ENCODE results near the gene ZDHHC6.

ZDHHC6 gene

DNA sequence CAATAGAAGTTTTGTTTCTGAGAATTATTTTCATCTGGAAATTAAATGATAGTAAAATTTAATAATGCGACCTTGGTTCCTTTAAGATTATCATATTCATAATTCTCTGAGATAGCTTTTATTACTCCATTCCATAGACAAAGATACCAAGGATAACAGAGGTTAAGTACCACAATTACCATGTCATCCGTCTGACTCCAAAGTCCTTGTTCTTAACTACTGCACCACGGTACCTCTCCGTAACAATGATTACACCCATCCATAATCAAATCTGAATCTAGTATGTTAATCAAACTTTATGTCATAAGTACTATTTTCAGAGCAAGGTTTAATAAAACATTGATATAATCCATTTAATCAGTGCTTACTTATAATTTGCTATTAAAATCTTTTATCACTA, 8.4 kb downstream of the ZDHHC6 start:
- ChIA-PET CTCF (no interaction called here), POLR2A (no interaction called here)
- DNase-seq (ENCODE audit: extremely low spot score): no peak
- TF ChIP-seq HDGF (IDR thresholded peaks at IDR 0.05; ENCODE audit: borderline replicate concordance): no peak
- TF ChIP-seq NFRKB (IDR thresholded peaks at IDR 0.05): no peak
- TF ChIP-seq FOXA1 (IDR thresholded peaks at IDR 0.05): no peak
- TF ChIP-seq BHLHE40 (IDR thresholded peaks at IDR 0.05; ENCODE audit: borderline replicate concordance): no peak
- TF ChIP-seq, protein P1, sequence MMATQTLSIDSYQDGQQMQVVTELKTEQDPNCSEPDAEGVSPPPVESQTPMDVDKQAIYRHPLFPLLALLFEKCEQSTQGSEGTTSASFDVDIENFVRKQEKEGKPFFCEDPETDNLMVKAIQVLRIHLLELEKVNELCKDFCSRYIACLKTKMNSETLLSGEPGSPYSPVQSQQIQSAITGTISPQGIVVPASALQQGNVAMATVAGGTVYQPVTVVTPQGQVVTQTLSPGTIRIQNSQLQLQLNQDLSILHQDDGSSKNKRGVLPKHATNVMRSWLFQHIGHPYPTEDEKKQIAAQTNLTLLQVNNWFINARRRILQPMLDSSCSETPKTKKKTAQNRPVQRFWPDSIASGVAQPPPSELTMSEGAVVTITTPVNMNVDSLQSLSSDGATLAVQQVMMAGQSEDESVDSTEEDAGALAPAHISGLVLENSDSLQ (IDR thresholded peaks at IDR 0.05): no peak
- TF ChIP-seq CTBP1 (IDR thresholded peaks at IDR 0.05; ENCODE audit: borderline replicate concordance): no peak
- TF ChIP-seq TARDBP (IDR thresholded peaks at IDR 0.05): no peak
- TF ChIP-seq SP1 (IDR thresholded peaks at IDR 0.05): no peak
- no peak for TF ChIP-seq ARNT (IDR thresholded peaks at IDR 0.05)
- TF ChIP-seq FOXK2 (IDR thresholded peaks at IDR 0.05): no peak
- TF ChIP-seq ZNF384 (IDR thresholded peaks at IDR 0.05): no peak
- no peak for TF ChIP-seq ELF4 (IDR thresholded peaks at IDR 0.05)
- no peak for TF ChIP-seq FOXM1 (IDR thresholded peaks at IDR 0.05; ENCODE audit: borderline replicate concordance)

DNA sequence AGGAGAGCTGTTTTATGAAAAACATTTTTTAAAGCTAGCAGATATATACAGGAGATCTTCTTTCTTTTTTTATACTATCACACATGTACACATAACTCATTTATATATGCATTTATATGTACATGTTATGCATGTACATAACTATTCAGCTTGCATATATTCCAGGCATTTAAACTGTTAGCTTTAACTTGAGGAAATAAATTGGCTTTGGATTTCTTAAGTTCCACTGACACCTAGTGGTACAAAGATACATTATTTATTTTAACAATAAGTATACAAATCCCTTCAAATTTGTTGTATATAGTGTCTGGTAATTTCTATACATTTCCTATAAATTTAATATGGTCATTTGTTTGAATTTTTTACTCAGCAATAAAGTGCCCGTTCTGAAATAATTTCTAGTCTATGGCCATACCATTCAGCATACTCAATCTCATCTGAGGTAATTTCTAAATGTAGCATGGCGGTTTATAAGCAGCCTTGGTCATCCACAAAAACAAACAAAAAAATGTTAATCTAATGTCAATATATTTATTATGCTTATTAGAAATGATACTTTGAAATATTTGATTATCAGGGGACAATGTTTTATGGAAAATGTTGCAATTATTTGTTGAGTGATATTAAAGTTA, 11.6 kb downstream of the ZDHHC6 start:
- TF ChIP-seq ELF4 (IDR thresholded peaks at IDR 0.05) (no peak), NFRKB (IDR thresholded peaks at IDR 0.05) (no peak), FOXM1 (IDR thresholded peaks at IDR 0.05; ENCODE audit: borderline replicate concordance) (no peak), TARDBP (IDR thresholded peaks at IDR 0.05) (no peak), ARNT (IDR thresholded peaks at IDR 0.05) (no peak)
- TF ChIP-seq, protein P1 (IDR thresholded peaks at IDR 0.05): no peak
- DNase-seq (ENCODE audit: extremely low spot score): no peak
- POLR2A ChIA-PET: no interaction called here
- CTCF ChIA-PET: interaction anchor here (0.6 to 1.1 kb wide), 5 partner anchors 10 to 127 kb away, joined by 3 to 4 read pairs (median 3); no protein-coding TSS in a partner anchor

DNA sequence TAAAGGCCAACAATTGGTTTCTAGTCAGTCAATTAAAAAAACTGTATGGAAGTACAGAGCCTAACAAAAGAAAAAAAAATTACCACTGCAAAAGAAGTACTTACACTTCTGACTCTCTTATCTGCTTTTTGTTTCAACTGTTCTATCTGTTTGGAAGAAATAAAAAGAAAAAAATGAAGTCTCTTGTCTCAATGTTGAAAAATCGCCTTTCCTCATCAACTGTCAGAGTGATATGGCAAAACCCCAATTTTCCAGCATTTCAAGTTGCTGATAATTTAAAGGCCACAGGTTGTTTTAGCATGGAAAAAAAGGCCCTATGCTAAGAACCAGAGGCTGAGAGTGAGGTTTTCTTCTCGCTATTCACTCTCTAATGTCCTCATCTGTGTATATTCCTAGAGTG, 13.6 kb downstream of the ZDHHC6 start:
- POLR2A ChIA-PET: no interaction called here

DNA sequence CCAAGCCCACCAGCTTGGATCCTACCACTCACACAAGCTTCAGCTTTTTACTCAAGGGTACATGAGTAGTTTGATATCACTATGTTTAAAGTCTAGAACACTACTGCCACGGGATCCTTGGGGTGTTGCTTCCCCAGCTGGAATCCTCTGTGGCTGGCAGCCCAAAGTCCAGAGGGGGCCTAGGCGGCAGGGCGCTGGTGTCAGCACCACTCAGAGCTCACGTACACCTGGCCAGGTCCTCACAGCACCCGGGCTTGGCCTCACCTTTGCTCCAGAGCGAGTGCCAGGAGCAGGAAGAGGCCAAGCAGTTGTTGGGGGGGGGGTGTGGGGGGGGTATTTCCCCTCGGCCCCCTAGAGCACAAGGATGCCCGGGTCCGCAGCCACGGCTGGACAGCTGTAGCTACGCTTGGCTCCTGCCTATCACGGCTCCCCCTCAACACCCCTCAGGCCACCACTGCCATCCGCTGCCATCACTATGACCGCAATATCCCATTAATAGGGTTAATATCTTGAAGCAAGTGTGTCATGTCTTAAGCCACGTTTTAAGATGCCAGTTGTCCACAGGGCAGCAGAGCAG, 17.0 kb downstream of the ZDHHC6 start:
- no peak for DNase-seq (ENCODE audit: extremely low spot score)
- ChIA-PET POLR2A (no interaction called here), CTCF (no interaction called here)
- no peak for TF ChIP-seq FOXK2 (IDR thresholded peaks at IDR 0.05)
- TF ChIP-seq, protein P1 (IDR thresholded peaks at IDR 0.05): no peak
- TF ChIP-seq NFRKB (IDR thresholded peaks at IDR 0.05): no peak
- TF ChIP-seq ZNF384 (IDR thresholded peaks at IDR 0.05): no peak
- TF ChIP-seq ELF4 (IDR thresholded peaks at IDR 0.05): no peak
- no peak for TF ChIP-seq TARDBP (IDR thresholded peaks at IDR 0.05)
- no peak for TF ChIP-seq HDGF (IDR thresholded peaks at IDR 0.05; ENCODE audit: borderline replicate concordance)
- no peak for TF ChIP-seq L3MBTL2 (conservative IDR thresholded peaks at IDR 0.05)
- TF ChIP-seq BHLHE40 (IDR thresholded peaks at IDR 0.05; ENCODE audit: borderline replicate concordance): no peak
- no peak for TF ChIP-seq SP1 (IDR thresholded peaks at IDR 0.05)
- no peak for TF ChIP-seq LEF1 (IDR thresholded peaks at IDR 0.05; ENCODE audit: borderline replicate concordance)
- TF ChIP-seq CTBP1 (IDR thresholded peaks at IDR 0.05; ENCODE audit: borderline replicate concordance): no peak
- no peak for TF ChIP-seq ARNT (IDR thresholded peaks at IDR 0.05)
- no peak for TF ChIP-seq FOXA1 (IDR thresholded peaks at IDR 0.05)
- no peak for TF ChIP-seq SUZ12 (IDR thresholded peaks at IDR 0.05)
- no peak for TF ChIP-seq FOXM1 (IDR thresholded peaks at IDR 0.05; ENCODE audit: borderline replicate concordance)

More for the DNA sequence above, 13.6 kb downstream of the ZDHHC6 start:
- CTCF ChIA-PET: interaction anchor here (0.7 kb wide), 1 partner anchor 1591 kb away, joined by 3 read pairs; no protein-coding TSS in a partner anchor
- TF ChIP-seq ZNF384 (IDR thresholded peaks at IDR 0.05): no peak
- TF ChIP-seq FOXM1 (IDR thresholded peaks at IDR 0.05; ENCODE audit: borderline replicate concordance): no peak
- TF ChIP-seq LEF1 (IDR thresholded peaks at IDR 0.05; ENCODE audit: borderline replicate concordance): no peak
- TF ChIP-seq TARDBP (IDR thresholded peaks at IDR 0.05): no peak
- no peak for TF ChIP-seq L3MBTL2 (conservative IDR thresholded peaks at IDR 0.05)
- no peak for TF ChIP-seq FOXK2 (IDR thresholded peaks at IDR 0.05)
- no peak for TF ChIP-seq BHLHE40 (IDR thresholded peaks at IDR 0.05; ENCODE audit: borderline replicate concordance)
- TF ChIP-seq SP1 (IDR thresholded peaks at IDR 0.05): no peak
- no peak for TF ChIP-seq ARNT (IDR thresholded peaks at IDR 0.05)
- TF ChIP-seq SUZ12 (IDR thresholded peaks at IDR 0.05): no peak
- TF ChIP-seq HDGF (IDR thresholded peaks at IDR 0.05; ENCODE audit: borderline replicate concordance): no peak
- TF ChIP-seq CTBP1 (IDR thresholded peaks at IDR 0.05; ENCODE audit: borderline replicate concordance): no peak
- no peak for TF ChIP-seq ELF4 (IDR thresholded peaks at IDR 0.05)
- no peak for TF ChIP-seq NFRKB (IDR thresholded peaks at IDR 0.05)
- TF ChIP-seq FOXA1 (IDR thresholded peaks at IDR 0.05): no peak
- TF ChIP-seq, protein P1 (IDR thresholded peaks at IDR 0.05): no peak
- DNase-seq (ENCODE audit: extremely low spot score): no peak

DNA sequence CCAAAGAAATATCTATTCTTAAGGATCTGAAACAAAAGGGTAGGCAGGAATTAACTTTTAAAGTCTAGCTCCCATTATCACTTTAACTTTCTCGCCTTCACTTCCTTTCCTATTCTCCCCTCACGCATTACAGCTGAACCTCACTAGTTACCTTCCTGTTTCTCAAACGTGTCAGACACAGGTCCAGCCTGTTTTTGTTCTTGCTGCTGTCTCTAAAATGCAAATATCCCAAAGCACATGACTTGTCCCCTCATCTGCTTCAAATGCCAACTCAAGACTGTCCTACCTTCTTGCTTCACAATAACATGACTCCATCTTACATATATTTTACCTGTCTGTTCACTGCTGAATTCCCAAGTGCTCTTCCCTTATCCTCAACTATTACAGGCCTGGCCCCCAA, 17.6 kb downstream of the ZDHHC6 start:
- CTCF ChIA-PET: no interaction called here
- TF ChIP-seq TARDBP (IDR thresholded peaks at IDR 0.05): no peak
- TF ChIP-seq BHLHE40 (IDR thresholded peaks at IDR 0.05; ENCODE audit: borderline replicate concordance): no peak
- no peak for TF ChIP-seq FOXK2 (IDR thresholded peaks at IDR 0.05)
- DNase-seq (ENCODE audit: extremely low spot score): no peak
- POLR2A ChIA-PET: no interaction called here

Data from HEK293T (cell line).